Nephron (organoid): ENCODE data around the gene DUOXA2.

Source experiments
- H3K27ac Mint-ChIP-seq, 3 experiments: 2 replicates each; pipeline ENCODE4 v1.8.0; 2020; ENCODE audit warnings: mixed read lengths in 3 of 3, mild to moderate bottlenecking in 2 of 3, moderate library complexity in 1 of 3
- H3K27me3 Mint-ChIP-seq: 2 replicates; pipeline ENCODE4 v1.8.0; 2021; ENCODE audit warnings: low read depth, mild to moderate bottlenecking, moderate library complexity, mixed read lengths
- H3K36me3 Mint-ChIP-seq: 2 replicates; pipeline ENCODE4 v1.8.0; 2020; ENCODE audit warnings: low read depth, mixed read lengths
- H3K4me1 Mint-ChIP-seq: 2 replicates; pipeline ENCODE4 v1.8.0; 2020; ENCODE audit warnings: mixed read lengths
- H3K4me3 Mint-ChIP-seq, 3 experiments: 2 replicates each; pipeline ENCODE4 v1.8.0; 2020; ENCODE audit warnings: mild to moderate bottlenecking in 3 of 3, mixed read lengths in 3 of 3, moderate library complexity in 2 of 3
- H3K9me3 Mint-ChIP-seq: 2 replicates; pipeline ENCODE4 v1.8.0; 2020; ENCODE audit warnings: mixed read lengths
- TF ChIP-seq, protein P1 (sequence below), 3 experiments: fragments of 200-600 bp; sonication (generic); IDR thresholded peaks; one replicate each; pipeline ENCODE4 v1.5.0; 2021; ENCODE audit warnings: antibody characterized with exemption in 3 of 3; ENCODE audit not compliant: unreplicated experiment in 3 of 3

Gene DUOXA2

DNA sequence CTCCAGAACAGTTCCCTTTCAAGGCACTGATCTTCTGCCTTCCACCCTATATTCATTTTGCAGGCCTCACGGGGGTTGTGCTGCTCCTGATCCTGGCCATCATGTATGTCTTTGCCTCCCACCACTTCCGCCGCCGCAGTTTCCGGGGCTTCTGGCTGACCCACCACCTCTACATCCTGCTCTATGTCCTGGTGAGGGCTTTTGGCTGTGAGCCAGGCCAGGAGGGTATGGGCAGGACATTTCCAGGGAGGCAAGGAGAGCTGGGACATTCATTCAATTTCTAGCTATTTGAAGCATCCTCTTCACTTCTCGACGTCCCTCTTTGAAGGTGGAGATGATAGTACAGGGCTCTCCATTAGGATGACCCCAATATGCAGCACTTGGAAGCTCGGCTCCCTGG lies 41.6 kb downstream of the DUOXA2 start:
- peaks cover 5% of the 10 kb centered on the region for H3K4me1 Mint-ChIP-seq
- no peak overlapping the region for H3K4me3 Mint-ChIP-seq
- no peaks in the 10 kb centered on the region for H3K36me3 Mint-ChIP-seq
- H3K27ac Mint-ChIP-seq = no peak overlapping the region
- peaks cover 7% of the 10 kb centered on the region for H3K27me3 Mint-ChIP-seq
- TF ChIP-seq, protein P1, sequence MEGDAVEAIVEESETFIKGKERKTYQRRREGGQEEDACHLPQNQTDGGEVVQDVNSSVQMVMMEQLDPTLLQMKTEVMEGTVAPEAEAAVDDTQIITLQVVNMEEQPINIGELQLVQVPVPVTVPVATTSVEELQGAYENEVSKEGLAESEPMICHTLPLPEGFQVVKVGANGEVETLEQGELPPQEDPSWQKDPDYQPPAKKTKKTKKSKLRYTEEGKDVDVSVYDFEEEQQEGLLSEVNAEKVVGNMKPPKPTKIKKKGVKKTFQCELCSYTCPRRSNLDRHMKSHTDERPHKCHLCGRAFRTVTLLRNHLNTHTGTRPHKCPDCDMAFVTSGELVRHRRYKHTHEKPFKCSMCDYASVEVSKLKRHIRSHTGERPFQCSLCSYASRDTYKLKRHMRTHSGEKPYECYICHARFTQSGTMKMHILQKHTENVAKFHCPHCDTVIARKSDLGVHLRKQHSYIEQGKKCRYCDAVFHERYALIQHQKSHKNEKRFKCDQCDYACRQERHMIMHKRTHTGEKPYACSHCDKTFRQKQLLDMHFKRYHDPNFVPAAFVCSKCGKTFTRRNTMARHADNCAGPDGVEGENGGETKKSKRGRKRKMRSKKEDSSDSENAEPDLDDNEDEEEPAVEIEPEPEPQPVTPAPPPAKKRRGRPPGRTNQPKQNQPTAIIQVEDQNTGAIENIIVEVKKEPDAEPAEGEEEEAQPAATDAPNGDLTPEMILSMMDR (IDR thresholded peaks at IDR 0.05; ENCODE audit: unreplicated experiment in 3 of 3) = no peak
- no peaks in the 10 kb centered on the region for H3K9me3 Mint-ChIP-seq

DNA sequence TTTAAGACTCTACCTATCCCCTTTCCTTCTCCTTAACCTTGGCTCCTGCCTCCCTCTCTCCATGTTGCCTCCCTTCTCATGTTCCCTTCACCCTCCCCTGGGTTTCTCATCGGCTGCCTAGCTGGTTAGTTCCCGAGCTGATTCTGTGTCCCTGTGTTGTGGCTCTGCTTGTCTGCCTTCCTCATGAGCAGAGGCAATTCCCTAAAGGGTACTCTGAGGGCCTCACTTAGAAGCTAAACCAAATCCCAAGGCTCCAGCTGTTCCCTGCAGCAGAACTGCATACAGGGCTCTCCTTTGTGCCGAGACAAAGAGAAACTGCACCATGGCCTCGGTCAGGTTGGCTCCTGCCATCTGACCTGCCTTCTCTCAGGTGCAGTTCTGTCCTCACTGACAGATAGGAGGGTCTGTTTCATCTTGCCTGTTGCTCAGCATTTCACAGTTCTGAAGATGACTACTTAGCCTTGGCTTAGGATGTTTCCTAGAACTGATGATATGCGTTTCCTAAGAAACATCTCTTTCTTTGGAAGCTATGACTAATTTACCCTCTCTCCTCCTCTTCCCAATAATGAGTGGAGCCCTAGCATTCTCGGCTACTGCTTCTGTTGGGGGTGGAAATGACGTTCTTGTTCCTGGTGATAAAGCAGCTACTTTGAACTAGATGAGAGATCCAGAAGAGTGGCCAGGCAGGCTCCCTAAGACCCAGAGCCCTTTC lies 42.8 kb downstream of the DUOXA2 start:
- H3K27me3 Mint-ChIP-seq = peaks cover 7% of the 10 kb centered on the region
- H3K36me3 Mint-ChIP-seq = no peaks in the 10 kb centered on the region

DNA sequence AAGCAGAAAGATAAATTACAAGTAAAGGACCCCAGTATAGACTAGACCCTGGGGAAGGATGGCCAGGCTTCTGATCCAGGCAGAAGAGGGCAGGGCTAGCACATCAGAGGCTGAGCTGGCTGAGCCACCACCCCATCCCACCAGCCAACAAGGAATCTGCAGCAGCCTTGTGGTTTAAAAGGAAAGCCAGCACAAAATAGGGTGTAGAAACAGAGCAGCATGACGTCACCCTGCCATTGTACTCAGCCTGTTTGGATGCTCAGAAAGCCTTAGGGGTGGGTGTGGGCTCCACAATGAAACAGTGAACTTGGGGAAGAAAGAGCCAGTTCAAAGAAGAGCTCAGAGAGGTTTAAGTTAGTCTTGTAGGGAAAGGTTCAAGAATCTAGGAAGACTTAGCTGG lies 43.8 kb downstream of the DUOXA2 start:
- Mint-ChIP-seq H3K27ac (peak overlapping the region in 1 of 3 experiments; percentile 26), H3K4me3 (no peak overlapping the region), H3K9me3 (no peaks in the 10 kb centered on the region), H3K4me1 (peaks cover 5% of the 10 kb centered on the region), H3K27me3 (peaks cover 7% of the 10 kb centered on the region), H3K36me3 (no peaks in the 10 kb centered on the region)
- TF ChIP-seq, protein P1 (IDR thresholded peaks at IDR 0.05; ENCODE audit: unreplicated experiment in 3 of 3) = no peak

More for the DNA sequence above, 42.8 kb downstream of the DUOXA2 start:
- Mint-ChIP-seq H3K4me1 (peaks cover 5% of the 10 kb centered on the region), H3K9me3 (no peaks in the 10 kb centered on the region), H3K27ac (no peak overlapping the region), H3K4me3 (no peak overlapping the region)
- TF ChIP-seq, protein P1 (IDR thresholded peaks at IDR 0.05; ENCODE audit: unreplicated experiment in 3 of 3) = no peak

DNA sequence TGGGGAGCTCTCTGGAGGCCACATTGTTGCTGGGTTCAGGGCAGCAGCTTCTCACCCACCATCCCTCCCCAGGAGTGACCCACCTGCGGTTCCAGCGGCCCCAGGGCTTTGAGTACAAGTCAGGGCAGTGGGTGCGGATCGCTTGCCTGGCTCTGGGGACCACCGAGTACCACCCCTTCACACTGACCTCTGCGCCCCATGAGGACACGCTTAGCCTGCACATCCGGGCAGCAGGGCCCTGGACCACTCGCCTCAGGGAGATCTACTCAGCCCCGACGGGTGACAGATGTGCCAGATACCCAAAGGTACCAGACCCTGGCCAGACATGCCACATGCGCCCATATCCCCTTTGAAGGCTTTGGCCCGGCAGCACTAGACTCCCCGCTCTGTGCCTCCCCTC lies 47.5 kb downstream of the DUOXA2 start:
- no peaks in the 10 kb centered on the region for H3K9me3 Mint-ChIP-seq
- H3K4me1 Mint-ChIP-seq = peaks cover 14% of the 10 kb centered on the region
- H3K27me3 Mint-ChIP-seq = no peaks in the 10 kb centered on the region
- no peak overlapping the region for H3K4me3 Mint-ChIP-seq
- no peaks in the 10 kb centered on the region for H3K36me3 Mint-ChIP-seq
- TF ChIP-seq, protein P1 (IDR thresholded peaks at IDR 0.05; ENCODE audit: unreplicated experiment in 3 of 3) = no peak
- no peak overlapping the region for H3K27ac Mint-ChIP-seq

DNA sequence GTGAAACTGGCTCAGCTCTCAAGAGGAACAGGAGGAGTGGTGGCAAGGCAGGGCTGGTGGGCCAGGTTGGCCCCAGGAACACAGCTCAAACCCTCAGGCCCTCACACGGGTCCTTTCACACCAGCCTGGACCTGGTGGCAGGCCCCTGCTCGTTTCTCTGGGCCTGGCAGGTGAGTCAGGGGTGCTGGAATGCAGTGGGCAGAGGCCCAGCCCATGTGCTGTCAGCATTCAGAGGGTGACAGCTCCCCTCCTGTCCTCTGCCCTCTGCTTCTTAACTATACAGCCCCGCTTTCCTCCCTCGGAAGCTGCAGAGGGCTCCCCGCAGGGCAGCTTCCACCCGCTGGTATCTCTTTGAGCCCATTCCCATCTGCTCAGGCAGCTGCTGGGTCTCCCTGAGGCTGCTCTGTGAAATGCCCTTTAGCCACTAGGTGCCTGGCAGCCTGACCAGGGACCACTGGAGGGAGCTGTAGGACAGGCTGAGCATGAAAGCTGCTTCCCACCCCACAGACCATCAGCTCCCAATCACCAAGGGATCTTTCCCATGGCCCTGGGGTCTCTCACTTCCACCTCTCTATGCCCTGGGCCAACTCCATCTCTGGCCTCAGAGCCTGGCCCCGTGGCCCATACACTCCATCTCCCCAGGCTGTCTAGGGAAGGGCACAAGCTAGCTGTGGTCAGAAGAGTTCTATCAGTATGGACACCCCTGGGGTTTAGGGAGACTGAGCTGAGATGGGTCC lies 48.8 kb downstream of the DUOXA2 start:
- Mint-ChIP-seq H3K36me3 (no peaks in the 10 kb centered on the region), H3K27me3 (no peaks in the 10 kb centered on the region), H3K4me1 (peaks cover 10% of the 10 kb centered on the region), H3K27ac (peak overlapping the region; percentile 27 to 95 (median 53)), H3K4me3 (no peak overlapping the region), H3K9me3 (no peaks in the 10 kb centered on the region)
- TF ChIP-seq, protein P1 (IDR thresholded peaks at IDR 0.05; ENCODE audit: unreplicated experiment in 3 of 3) = peak; percentile 76 to 83 (median 82)
